ENCODE measurements around the gene ELL2. TPM values are rescaled to one million over a fixed set of nuclear protein-coding genes. Genes with fewer than 3 reads are reported as not detected.

ELL2 gene
- total and polyA plus RNA-seq, 2 of the 13 experiments (the other 11 are each of a cell fraction or from before 2014, with no cell fraction given) = 78.9 to 97.1 TPM

DNA sequence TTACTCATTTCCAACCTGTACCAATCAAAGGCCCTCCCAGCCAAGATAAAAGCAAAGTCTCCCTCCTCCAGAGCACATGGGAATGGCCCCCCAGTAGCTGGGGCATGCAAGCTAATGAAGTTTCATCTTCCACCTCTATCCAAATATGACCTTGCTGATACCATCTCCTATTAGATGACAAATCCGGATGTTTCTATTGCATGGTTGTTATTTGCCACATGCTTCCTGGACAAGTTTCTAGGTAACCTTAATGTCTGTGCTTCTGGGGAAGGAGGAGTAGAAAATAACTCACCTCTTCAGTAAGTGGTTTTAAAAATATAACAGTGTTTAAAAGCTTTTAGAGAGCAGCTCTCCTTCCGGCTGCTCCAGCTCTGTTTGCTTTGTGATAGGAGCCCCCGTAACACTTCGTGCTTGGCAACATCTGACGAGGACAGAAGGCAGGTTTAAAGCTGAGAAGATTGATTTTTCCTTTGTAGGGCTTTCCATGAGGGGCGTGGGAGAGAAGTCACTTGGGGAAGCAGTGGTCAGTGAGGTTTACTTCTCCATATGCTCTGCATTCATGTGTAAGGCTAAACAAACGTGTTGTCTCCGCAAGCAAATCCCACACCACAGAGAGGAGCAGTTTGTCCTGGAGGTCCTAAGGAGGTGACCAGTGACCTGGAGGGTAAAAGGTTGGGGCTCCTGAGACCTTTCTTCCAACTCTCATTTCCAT, 98.8 kb downstream of the ELL2 start (continued):
- TF ChIP-seq TBL1XR1 (IDR thresholded peaks at IDR 0.05; ENCODE audit: borderline replicate concordance, low read length, partially characterized antibody) (no peak), ZNF446 (CRISPR knock-in tag; IDR thresholded peaks at IDR 0.05) (no peak), WIZ (CRISPR knock-in tag; IDR thresholded peaks at IDR 0.05) (no peak), ZNF577 (CRISPR knock-in tag; IDR thresholded peaks at IDR 0.05; ENCODE audit: borderline replicate concordance, low read depth) (no peak), SMAD1 (CRISPR knock-in tag; IDR thresholded peaks at IDR 0.05; ENCODE audit: borderline replicate concordance, low read depth) (no peak), ZFP90 (CRISPR knock-in tag; IDR thresholded peaks at IDR 0.05; ENCODE audit: borderline replicate concordance) (no peak), ZKSCAN8 (CRISPR knock-in tag; IDR thresholded peaks at IDR 0.05; ENCODE audit: borderline replicate concordance) (peak; percentile 40), NR3C1 (CRISPR knock-in tag; IDR thresholded peaks at IDR 0.05) (no peak), ZNF710 (CRISPR knock-in tag; IDR thresholded peaks at IDR 0.05; ENCODE audit: borderline replicate concordance) (peak; percentile 71), NFATC3 (CRISPR knock-in tag; IDR thresholded peaks at IDR 0.05) (no peak), RFX5 (IDR thresholded peaks at IDR 0.05; ENCODE audit: low read depth, low read length) (peak; percentile 96), ZNF770 (CRISPR knock-in tag; IDR thresholded peaks at IDR 0.05) (no peak), SP5 (CRISPR knock-in tag; IDR thresholded peaks at IDR 0.05; ENCODE audit: borderline replicate concordance, low read depth) (peak; percentile 70), ZNF772 (CRISPR knock-in tag; IDR thresholded peaks at IDR 0.05) (no peak; the same call in 1 of the 2 replicates), SAFB2 (CRISPR knock-in tag; IDR thresholded peaks at IDR 0.05; ENCODE audit: borderline replicate concordance, low read depth) (no peak), KDM6A (CRISPR knock-in tag; IDR thresholded peaks at IDR 0.05; ENCODE audit: low read depth) (peak; percentile 50; the same call in 1 of the 2 replicates), ZNF30 (CRISPR knock-in tag; IDR thresholded peaks at IDR 0.05) (no peak)
- TF ChIP-seq, protein P1, sequence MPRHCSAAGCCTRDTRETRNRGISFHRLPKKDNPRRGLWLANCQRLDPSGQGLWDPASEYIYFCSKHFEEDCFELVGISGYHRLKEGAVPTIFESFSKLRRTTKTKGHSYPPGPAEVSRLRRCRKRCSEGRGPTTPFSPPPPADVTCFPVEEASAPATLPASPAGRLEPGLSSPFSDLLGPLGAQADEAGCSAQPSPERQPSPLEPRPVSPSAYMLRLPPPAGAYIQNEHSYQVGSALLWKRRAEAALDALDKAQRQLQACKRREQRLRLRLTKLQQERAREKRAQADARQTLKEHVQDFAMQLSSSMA (CRISPR knock-in tag; IDR thresholded peaks at IDR 0.05) = no peak
- TF ChIP-seq, protein P2, sequence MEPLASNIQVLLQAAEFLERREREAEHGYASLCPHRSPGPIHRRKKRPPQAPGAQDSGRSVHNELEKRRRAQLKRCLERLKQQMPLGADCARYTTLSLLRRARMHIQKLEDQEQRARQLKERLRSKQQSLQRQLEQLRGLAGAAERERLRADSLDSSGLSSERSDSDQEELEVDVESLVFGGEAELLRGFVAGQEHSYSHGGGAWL (CRISPR knock-in tag; IDR thresholded peaks at IDR 0.05) = no peak
- TF ChIP-seq, protein P3, sequence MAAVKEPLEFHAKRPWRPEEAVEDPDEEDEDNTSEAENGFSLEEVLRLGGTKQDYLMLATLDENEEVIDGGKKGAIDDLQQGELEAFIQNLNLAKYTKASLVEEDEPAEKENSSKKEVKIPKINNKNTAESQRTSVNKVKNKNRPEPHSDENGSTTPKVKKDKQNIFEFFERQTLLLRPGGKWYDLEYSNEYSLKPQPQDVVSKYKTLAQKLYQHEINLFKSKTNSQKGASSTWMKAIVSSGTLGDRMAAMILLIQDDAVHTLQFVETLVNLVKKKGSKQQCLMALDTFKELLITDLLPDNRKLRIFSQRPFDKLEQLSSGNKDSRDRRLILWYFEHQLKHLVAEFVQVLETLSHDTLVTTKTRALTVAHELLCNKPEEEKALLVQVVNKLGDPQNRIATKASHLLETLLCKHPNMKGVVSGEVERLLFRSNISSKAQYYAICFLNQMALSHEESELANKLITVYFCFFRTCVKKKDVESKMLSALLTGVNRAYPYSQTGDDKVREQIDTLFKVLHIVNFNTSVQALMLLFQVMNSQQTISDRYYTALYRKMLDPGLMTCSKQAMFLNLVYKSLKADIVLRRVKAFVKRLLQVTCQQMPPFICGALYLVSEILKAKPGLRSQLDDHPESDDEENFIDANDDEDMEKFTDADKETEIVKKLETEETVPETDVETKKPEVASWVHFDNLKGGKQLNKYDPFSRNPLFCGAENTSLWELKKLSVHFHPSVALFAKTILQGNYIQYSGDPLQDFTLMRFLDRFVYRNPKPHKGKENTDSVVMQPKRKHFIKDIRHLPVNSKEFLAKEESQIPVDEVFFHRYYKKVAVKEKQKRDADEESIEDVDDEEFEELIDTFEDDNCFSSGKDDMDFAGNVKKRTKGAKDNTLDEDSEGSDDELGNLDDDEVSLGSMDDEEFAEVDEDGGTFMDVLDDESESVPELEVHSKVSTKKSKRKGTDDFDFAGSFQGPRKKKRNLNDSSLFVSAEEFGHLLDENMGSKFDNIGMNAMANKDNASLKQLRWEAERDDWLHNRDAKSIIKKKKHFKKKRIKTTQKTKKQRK (IDR thresholded peaks at IDR 0.05; ENCODE audit: low read length) = no peak
- TF ChIP-seq, protein P4, sequence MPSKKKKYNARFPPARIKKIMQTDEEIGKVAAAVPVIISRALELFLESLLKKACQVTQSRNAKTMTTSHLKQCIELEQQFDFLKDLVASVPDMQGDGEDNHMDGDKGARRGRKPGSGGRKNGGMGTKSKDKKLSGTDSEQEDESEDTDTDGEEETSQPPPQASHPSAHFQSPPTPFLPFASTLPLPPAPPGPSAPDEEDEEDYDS (CRISPR knock-in tag; IDR thresholded peaks at IDR 0.05) = peak; percentile 63

Measured in HepG2 (cell line).